PC-3 (cell line): Measurements from ENCODE around the gene CBFA2T3.

Source experiments
- EZH2 ChIP-seq: fragments of 300-600 bp; sonication (generic); IDR thresholded peaks from one replicate; pipeline ENCODE4 v1.6.1; 2017; ENCODE audit warnings: antibody characterized with exemption, mild to moderate bottlenecking, low read length; ENCODE audit not compliant: unreplicated experiment
- EZH2phosphoT487 ChIP-seq: fragments of 300-600 bp; sonication (generic); IDR thresholded peaks from 2 replicates; pipeline ENCODE4 v1.6.1; 2018; ENCODE audit warnings: mild to moderate bottlenecking, antibody characterized with exemption, low read length, borderline replicate concordance
- TF ChIP-seq, protein P1 (sequence below): fragments of 300-600 bp; sonication (generic); conservative IDR thresholded peaks from 2 replicates; pipeline ENCODE4 v1.5.1; 2017; ENCODE audit warnings: antibody characterized with exemption, low read depth, mild to moderate bottlenecking, low read length

DNA sequence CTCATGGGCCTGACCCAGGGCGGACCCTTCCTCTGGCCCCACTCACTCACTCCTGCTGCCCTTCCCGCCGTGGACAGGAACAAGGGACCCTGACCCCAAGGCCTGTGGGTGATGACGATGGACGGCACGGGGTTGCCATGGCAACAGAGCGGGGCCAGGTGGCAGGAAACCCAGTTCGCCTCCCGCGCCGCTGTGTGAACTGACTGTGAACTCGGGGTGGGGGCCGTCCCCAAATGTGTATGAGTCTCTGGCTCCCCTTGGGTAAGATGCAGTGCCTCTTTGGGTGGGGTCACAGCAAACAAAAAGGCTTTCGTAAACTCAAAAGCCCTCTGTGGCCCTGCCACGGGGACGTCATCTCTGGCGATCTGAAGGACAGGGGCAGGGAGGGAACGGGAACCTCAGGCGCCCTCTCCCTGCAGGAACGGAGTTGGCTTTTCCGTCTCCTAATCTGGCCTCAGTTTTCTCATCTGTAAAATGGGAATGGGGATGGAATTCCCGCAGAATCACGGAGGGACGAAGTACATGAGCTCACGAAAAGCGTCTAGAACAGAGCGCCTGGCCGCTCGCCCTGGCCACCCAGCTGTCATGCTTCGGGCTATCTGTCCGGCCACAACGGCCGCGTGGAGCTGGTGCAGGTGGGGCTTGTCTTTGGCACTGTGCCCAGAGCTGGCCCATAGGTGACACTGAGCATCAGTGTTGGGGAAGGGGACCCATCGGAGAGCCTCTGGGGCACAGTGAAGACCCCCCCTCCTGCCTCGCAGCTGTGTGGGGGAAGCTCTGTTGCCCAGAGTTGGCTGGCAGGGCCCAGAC is 65.7 kb downstream of the CBFA2T3 start:
- TF ChIP-seq EZH2 (no peak), EZH2phosphoT487 (no peak)
- TF ChIP-seq, protein P1, sequence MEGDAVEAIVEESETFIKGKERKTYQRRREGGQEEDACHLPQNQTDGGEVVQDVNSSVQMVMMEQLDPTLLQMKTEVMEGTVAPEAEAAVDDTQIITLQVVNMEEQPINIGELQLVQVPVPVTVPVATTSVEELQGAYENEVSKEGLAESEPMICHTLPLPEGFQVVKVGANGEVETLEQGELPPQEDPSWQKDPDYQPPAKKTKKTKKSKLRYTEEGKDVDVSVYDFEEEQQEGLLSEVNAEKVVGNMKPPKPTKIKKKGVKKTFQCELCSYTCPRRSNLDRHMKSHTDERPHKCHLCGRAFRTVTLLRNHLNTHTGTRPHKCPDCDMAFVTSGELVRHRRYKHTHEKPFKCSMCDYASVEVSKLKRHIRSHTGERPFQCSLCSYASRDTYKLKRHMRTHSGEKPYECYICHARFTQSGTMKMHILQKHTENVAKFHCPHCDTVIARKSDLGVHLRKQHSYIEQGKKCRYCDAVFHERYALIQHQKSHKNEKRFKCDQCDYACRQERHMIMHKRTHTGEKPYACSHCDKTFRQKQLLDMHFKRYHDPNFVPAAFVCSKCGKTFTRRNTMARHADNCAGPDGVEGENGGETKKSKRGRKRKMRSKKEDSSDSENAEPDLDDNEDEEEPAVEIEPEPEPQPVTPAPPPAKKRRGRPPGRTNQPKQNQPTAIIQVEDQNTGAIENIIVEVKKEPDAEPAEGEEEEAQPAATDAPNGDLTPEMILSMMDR, result no peak
